Lung (tissue), 16 donors: ENCODE results near the gene TXNRD3. TPM values are rescaled to one million over a fixed set of nuclear protein-coding genes. Genes with fewer than 3 reads are reported as not detected.

ENCODE experiments used
- ATAC-seq: fragments of 200-7000 bp; cut with Tn5 transposase; one replicate; pipeline ENCODE4 v1.9.1; 2020; ENCODE audit warnings: moderate number of reproducible peaks; ENCODE audit not compliant: insufficient read depth, low FRiP score
- DNase-seq, 3 donors: peaks; one replicate each; pipeline ENCODE4 v3.0.0-alpha.2; 2013 to 2017
- H3K27ac ChIP-seq, 2 donors: one replicate each; pipeline ENCODE4 v1.5.1; 2013; ENCODE audit warnings: mild to moderate bottlenecking in 2 of 2, moderate library complexity in 2 of 2, control low read depth in 1 of 2, inconsistent platforms in 1 of 2, low read depth in 1 of 2, low read length in 1 of 2
- H3K27me3 ChIP-seq, 3 donors: one replicate each; pipeline ENCODE4 v1.5.1; 2013; ENCODE audit warnings: low read length in 2 of 3; ENCODE audit not compliant: control insufficient read depth in 3 of 3, insufficient read depth in 3 of 3
- H3K36me3 ChIP-seq, 4 donors: one replicate each; pipeline ENCODE4 v1.5.1; 2013; ENCODE audit warnings: low read length in 4 of 4, mild to moderate bottlenecking in 1 of 4, moderate library complexity in 1 of 4; ENCODE audit not compliant: control insufficient read depth in 4 of 4, insufficient read depth in 4 of 4
- H3K4me1 ChIP-seq, 5 donors: one replicate each; pipeline ENCODE4 v1.5.1; 2013; ENCODE audit warnings: low read length in 5 of 5, mild to moderate bottlenecking in 2 of 5, moderate library complexity in 1 of 5; ENCODE audit not compliant: control insufficient read depth in 5 of 5, insufficient read depth in 5 of 5
- H3K4me3 ChIP-seq: one replicate; pipeline ENCODE4 v1.5.1; 2013; ENCODE audit warnings: mild to moderate bottlenecking, control low read depth, moderate library complexity
- H3K9ac ChIP-seq, 2 donors: one replicate each; pipeline ENCODE4 v1.5.1; 2013; ENCODE audit warnings: low read length in 2 of 2, control low read depth in 1 of 2; ENCODE audit not compliant: insufficient read depth in 1 of 2
- H3K9me3 ChIP-seq, 4 donors: one replicate each; pipeline ENCODE4 v1.5.1; 2013; ENCODE audit warnings: low read length in 3 of 4, mild to moderate bottlenecking in 1 of 4, moderate library complexity in 1 of 4; ENCODE audit not compliant: control insufficient read depth in 4 of 4, insufficient read depth in 3 of 4
- WGBS, 2 donors: extraction: QIAGEN DNeasy Blood & Tissue Kit; methylation state at CpG; one replicate each; pipeline ENCODE4 v1.1.7; 2013; 5-methylcytosine and 5-hydroxymethylcytosine counted together
- long read RNA-seq, 5 donors: transcript quantifications; one replicate each; lab custom pipeline, GENCODE V29; 2026
- polyA plus RNA-seq, 2 donors: library from polyadenylated mRNA; stranded (reverse); fragments of 200-250 nt; gene quantifications; one replicate each; pipeline ENCODE4 v1.2.1, GENCODE V29; 2013
- total RNA-seq, 2 donors: library from RNA; depleted of rRNA in 1 of 2; stranded (reverse); fragments of >200 nt in 1 of 2; gene quantifications; one replicate each; pipeline ENCODE4 v1.2.1, GENCODE V29; 2014 to 2021
- TF ChIP-seq, protein P1 (sequence below): IDR thresholded peaks from 2 replicates; pipeline ENCODE4 v1.5.1; 2012; ENCODE audit warnings: mild to moderate bottlenecking; ENCODE audit errors: control extremely low read depth, extremely low read depth
- donor health status: control.
- donor health status: control.
- donor health status: Bipolar disorder and iron deficiency.
- donor health status: healthy.
- donor health status: DM: yes; HTN: yes; CAD: no.

The TXNRD3 gene
- 10 to 100 TPM; 11.7 to 17.0 TPM for total RNA-seq
- 1 to 10 TPM; 6.3 to 9.1 TPM for polyA plus RNA-seq
- long read RNA-seq, donor 1, partial matches to known transcripts: 0 of 1 reads
- long read RNA-seq, donor 1, other reads (novel, unspliced or antisense): 0 of 1 reads
- long read RNA-seq, donor 2: 0 reads
- long read RNA-seq, donor 3, partial matches to known transcripts: 0 of 1 reads
- long read RNA-seq, donor 3, other reads (novel, unspliced or antisense): 0 of 1 reads
- long read RNA-seq, donor 4: 0 reads
- long read RNA-seq, donor 5: 0 reads

DNA sequence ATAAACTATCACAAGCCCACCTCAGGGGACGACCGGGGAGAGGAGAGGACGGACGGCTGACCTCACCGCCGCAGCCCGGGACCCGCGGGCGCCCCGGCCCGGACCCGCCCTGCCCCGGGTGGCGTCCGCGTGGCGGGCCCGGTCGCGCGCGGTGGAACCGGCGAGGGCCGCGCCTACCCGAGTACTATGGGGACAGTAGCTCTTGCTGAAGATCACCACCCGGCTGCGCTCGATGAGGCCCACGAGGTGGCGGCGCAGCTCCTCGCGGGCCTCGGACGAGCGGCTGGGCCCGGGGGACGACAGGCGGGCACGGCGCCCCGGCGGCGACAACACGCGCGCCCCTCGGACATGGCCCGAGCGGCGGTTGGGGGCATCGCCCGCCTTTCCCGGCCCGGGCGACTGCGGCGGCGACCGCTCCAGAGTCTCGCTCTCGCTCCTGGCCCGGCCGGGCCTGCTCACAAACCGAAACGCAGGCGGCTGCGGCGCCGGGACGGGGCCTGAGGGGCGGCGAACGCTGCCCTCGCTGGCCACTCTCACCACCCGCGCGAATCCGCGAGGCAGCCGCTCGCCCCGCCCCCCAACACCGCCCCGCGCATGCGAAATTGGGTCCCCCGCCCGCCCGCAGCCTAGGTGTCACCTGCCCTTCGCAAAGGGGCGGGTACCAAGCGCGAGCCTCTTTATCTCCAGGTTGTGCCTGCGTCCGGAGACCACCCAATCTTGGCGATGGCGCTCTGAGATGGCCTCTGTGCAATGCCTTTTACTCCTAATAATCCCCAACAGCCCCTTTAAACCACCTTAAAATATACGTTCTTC lies at the start of gene TXNRD3:
TSS of gene TXNRD3 (minus strand) at position 554 of the 813 bp plus-strand sequence.
- no peaks in the 10 kb centered on the region for H3K36me3 ChIP-seq
- peaks cover 0 to 1% (median 0%) of the 10 kb centered on the region in 4 donors for H3K9me3 ChIP-seq
- H3K27me3 ChIP-seq: peaks cover 0 to 1% (median 0%) of the 10 kb centered on the region in 3 donors
- 0 to 1% methylated on average over 55 to 102 of the region's 102 CpGs for WGBS, 2 donors
- TF ChIP-seq, protein P1, sequence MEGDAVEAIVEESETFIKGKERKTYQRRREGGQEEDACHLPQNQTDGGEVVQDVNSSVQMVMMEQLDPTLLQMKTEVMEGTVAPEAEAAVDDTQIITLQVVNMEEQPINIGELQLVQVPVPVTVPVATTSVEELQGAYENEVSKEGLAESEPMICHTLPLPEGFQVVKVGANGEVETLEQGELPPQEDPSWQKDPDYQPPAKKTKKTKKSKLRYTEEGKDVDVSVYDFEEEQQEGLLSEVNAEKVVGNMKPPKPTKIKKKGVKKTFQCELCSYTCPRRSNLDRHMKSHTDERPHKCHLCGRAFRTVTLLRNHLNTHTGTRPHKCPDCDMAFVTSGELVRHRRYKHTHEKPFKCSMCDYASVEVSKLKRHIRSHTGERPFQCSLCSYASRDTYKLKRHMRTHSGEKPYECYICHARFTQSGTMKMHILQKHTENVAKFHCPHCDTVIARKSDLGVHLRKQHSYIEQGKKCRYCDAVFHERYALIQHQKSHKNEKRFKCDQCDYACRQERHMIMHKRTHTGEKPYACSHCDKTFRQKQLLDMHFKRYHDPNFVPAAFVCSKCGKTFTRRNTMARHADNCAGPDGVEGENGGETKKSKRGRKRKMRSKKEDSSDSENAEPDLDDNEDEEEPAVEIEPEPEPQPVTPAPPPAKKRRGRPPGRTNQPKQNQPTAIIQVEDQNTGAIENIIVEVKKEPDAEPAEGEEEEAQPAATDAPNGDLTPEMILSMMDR: no peak
- peak within 1 kb of the TSS; percentile 17 to 87 for H3K9ac ChIP-seq
- ATAC-seq: peak; percentile 95
- H3K4me1 ChIP-seq: peaks cover 0 to 9% (median 0%) of the 10 kb centered on the region in 5 donors
- peak within 1 kb of the TSS; percentile 76 for H3K4me3 ChIP-seq
- H3K27ac ChIP-seq: peak within 1 kb of the TSS; percentile 90 to 92
- peak; percentile 69 to 80 (median 80) for DNase-seq

DNA sequence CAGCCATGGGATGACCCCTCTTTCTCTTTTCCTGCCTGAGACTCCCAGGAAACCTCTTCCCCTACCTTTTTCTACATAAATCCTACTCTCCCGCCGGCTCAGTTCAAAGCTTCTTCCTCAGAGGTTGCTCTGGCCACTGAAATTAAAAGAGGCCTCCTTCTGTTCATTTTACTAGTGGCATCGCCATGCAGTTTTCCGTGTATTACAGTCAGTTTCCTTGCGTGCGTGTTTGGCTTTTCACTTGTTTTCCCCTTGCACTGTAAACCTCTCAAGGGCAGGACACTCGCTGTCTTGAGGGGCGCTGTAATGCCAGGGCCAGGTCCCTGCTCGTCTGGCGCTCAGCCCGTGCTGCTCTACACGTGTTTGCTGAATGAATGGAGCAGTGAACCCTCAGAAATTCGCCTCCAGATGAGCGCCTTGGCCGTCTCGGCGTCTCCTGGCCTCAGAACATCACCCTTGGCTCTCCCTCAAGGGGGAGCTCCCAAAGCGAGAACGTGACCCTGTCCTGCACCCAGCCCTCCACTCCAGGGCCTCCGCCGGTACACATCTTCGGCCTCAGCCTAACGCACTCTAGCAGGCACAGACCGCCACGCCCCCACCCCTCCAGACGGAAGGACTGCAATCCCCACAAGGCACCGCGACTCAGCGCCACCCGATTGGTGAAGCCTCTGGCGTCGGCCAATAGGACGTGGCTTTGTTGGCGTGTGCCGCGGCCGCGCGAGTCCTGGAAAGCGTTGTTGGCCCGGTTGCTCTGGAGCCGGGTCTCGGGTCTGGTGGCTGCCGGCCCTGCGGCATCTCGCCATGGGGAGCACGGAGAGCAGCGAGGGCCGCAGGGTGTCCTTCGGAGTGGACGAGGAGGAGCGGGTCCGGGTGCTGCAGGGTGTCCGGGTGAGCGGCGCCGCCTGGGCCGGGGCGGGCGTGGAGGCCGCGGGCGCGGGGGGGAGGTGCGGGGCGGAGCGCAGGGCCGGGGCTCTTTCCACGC lies 48.9 kb upstream of the TXNRD3 start, which contains the start of gene CHCHD6:
TSS of gene CHCHD6 (plus strand) at position 729 of the 982 bp plus-strand sequence. CDS start at position 802, 73 bp downstream.
- H3K27ac ChIP-seq: peak within 1 kb of the TSS in 1 of 2 donors; percentile 39
- peak within 1 kb of the TSS; percentile 93 for H3K4me3 ChIP-seq
- whole genome bisulfite sequencing, 2 donors: 4% methylated on average over 52 to 69 of the region's 69 CpGs
- H3K27me3 ChIP-seq: no peaks in the 10 kb centered on the region
- peaks cover 0 to 17% (median 3%) of the 10 kb centered on the region in 5 donors for H3K4me1 ChIP-seq
- peak; percentile 97 for ATAC-seq
- DNase-seq: peak; percentile 96 to 97 (median 97)
- TF ChIP-seq, protein P1: no peak
- H3K36me3 ChIP-seq: no peaks in the 10 kb centered on the region
- H3K9me3 ChIP-seq: no peaks in the 10 kb centered on the region
- H3K9ac ChIP-seq: peak within 1 kb of the TSS in 1 of 2 donors; percentile 47

DNA sequence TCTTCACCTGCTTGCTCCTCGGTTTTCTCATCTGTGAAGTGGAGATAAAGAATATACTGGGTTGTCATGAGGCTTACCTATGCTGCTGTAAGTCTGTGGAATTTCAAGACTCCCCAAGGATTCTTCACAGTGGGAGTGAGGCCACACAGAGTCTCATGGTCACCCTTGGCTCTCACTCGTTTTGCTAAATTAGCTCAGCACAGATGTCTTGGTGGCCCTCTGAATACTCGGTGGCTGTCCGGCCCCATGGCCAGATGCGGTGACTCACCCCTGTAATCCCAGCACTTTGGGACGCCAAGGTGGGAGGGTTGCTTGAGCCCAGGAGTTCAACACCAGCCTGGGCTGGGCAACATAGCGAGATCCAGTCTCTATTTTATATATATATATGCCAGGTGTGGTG lies 44.1 kb upstream of the TXNRD3 start:
- DNase-seq (no peak), ATAC-seq (no peak)
- H3K36me3 ChIP-seq: no peaks in the 10 kb centered on the region
- H3K27ac ChIP-seq: no peak overlapping the region
- no peak overlapping the region for H3K9ac ChIP-seq
- peaks cover 0 to 7% (median 0%) of the 10 kb centered on the region in 5 donors for H3K4me1 ChIP-seq
- peaks cover 0 to 2% (median 0%) of the 10 kb centered on the region in 3 donors for H3K27me3 ChIP-seq
- WGBS, 2 donors: 85 to 87% methylated on average over 7 of the region's 7 CpGs
- H3K4me3 ChIP-seq: no peak overlapping the region
- no peaks in the 10 kb centered on the region for H3K9me3 ChIP-seq
- TF ChIP-seq, protein P1: no peak
